DND-41 (cell line): ENCODE results near the gene EXOC3L1.

Experiments used
- ATAC-seq: fragments of 200-7000 bp; cut with Tn5 transposase; 3 replicates; pipeline ENCODE4 v1.9.1; 2021; ENCODE audit warnings: low read depth; ENCODE audit not compliant: insufficient read depth
- DNase-seq: peaks from one replicate; pipeline ENCODE4 v3.0.0-alpha.2; 2020
- H2AFZ ChIP-seq: 2 replicates; pipeline ENCODE4 v1.6.0; 2012; ENCODE audit warnings: low read depth, low read length
- H3K27ac ChIP-seq: 2 replicates; pipeline ENCODE4 v1.5.1; 2012; ENCODE audit warnings: low read length, inconsistent platforms
- H3K27me3 ChIP-seq: fragments of 200-600 bp; sonication (generic); 2 replicates; pipeline ENCODE4 v1.6.0; 2012; ENCODE audit warnings: low read length, mild to moderate bottlenecking, inconsistent platforms; ENCODE audit not compliant: insufficient read depth, poor library complexity
- H3K36me3 ChIP-seq: 2 replicates; pipeline ENCODE4 v1.5.1; 2012; ENCODE audit warnings: low read length, inconsistent platforms; ENCODE audit not compliant: insufficient read depth
- H3K4me1 ChIP-seq: 2 replicates; pipeline ENCODE4 v1.5.1; 2012; ENCODE audit warnings: mild to moderate bottlenecking, low read length; ENCODE audit not compliant: insufficient read depth
- H3K4me2 ChIP-seq: 2 replicates; pipeline ENCODE4 v1.6.0; 2012; ENCODE audit warnings: mild to moderate bottlenecking, moderate library complexity, low read length, inconsistent platforms; ENCODE audit not compliant: insufficient read depth
- H3K4me3 ChIP-seq, 2 experiments: fragments of 200-600 bp in 1 of 2; shearing (Covaris generic) in 1 of 2; 2 replicates each; pipeline ENCODE4 v1.5.1; 2012 to 2016; ENCODE audit warnings: inconsistent platforms in 2 of 2, low read length in 2 of 2, mild to moderate bottlenecking in 2 of 2, low read depth in 1 of 2, moderate library complexity in 1 of 2
- H3K79me2 ChIP-seq: 2 replicates; pipeline ENCODE4 v1.6.0; 2012; ENCODE audit warnings: low read length, inconsistent platforms; ENCODE audit not compliant: insufficient read depth
- H3K9ac ChIP-seq: 2 replicates; pipeline ENCODE4 v1.6.0; 2012; ENCODE audit warnings: low read depth, mild to moderate bottlenecking, inconsistent platforms, low read length, moderate library complexity
- H3K9me3 ChIP-seq: 2 replicates; pipeline ENCODE4 v1.5.1; 2012; ENCODE audit warnings: low read length, moderate library complexity, mild to moderate bottlenecking, inconsistent platforms; ENCODE audit not compliant: insufficient read depth, severe bottlenecking
- H4K20me1 ChIP-seq: 2 replicates; pipeline ENCODE4 v1.6.0; 2012; ENCODE audit warnings: low read length; ENCODE audit not compliant: insufficient read depth
- CTCF ChIP-seq: IDR thresholded peaks from 2 replicates; pipeline ENCODE4 v1.5.1; 2012; ENCODE audit warnings: borderline replicate concordance, low read length, moderate library complexity, mild to moderate bottlenecking; ENCODE audit not compliant: poor library complexity, severe bottlenecking; ENCODE audit errors: extremely low read depth
- EZH2 ChIP-seq: IDR thresholded peaks from 3 replicates; pipeline ENCODE4 v1.6.1; 2012; ENCODE audit warnings: borderline replicate concordance, low read depth, mild to moderate bottlenecking, moderate library complexity, low read length, inconsistent platforms; ENCODE audit not compliant: severe bottlenecking

EXOC3L1 gene

GRCh38 chr16:67198238-67198734 is 8.3 kb upstream of the EXOC3L1 start:
- peaks cover 46% of the 10 kb centered on the region for H4K20me1 ChIP-seq
- H2AFZ ChIP-seq = no peak overlapping the region
- no peak overlapping the region for H3K4me2 ChIP-seq
- H3K4me1 ChIP-seq = peaks cover 15% of the 10 kb centered on the region
- ATAC-seq (peak; percentile 62), DNase-seq (peak; percentile 34)
- H3K36me3 ChIP-seq = peaks cover 94% of the 10 kb centered on the region
- H3K27me3 ChIP-seq = no peaks in the 10 kb centered on the region
- H3K9me3 ChIP-seq = no peaks in the 10 kb centered on the region
- TF ChIP-seq EZH2 (no peak), CTCF (peak; percentile 60)
- H3K27ac ChIP-seq = no peak overlapping the region
- H3K79me2 ChIP-seq = peaks cover 19% of the 10 kb centered on the region
- H3K9ac ChIP-seq = no peak overlapping the region
- H3K4me3 ChIP-seq = no peak overlapping the region

DNA sequence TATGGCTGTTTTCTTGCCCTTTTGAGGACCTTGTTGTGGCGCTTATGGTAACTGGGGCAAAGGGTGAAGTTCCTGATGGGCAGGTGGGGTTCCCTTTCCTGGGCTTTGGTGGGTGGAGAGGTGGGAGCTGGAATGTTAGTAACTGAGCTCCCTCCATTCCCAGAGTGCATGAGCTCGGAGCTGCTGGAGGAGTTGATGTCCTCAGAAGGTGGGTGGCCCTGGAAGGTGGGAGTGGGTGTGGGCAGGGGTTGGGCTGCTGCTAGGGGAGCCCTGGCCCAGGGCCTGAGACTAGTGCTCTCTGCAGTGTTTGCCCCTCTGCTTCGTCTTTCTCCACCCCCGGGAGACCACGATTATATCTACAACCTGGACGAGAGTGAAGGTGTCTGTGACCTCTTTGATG is 7.8 kb upstream of the EXOC3L1 start:
- H3K9ac ChIP-seq = no peak overlapping the region
- ATAC-seq (no peak), DNase-seq (no peak)
- no peaks in the 10 kb centered on the region for H3K27me3 ChIP-seq
- no peak overlapping the region for H3K4me3 ChIP-seq
- TF ChIP-seq CTCF = no peak
- no peak for TF ChIP-seq EZH2
- peaks cover 51% of the 10 kb centered on the region for H4K20me1 ChIP-seq
- H3K79me2 ChIP-seq = peaks cover 25% of the 10 kb centered on the region
- H3K27ac ChIP-seq = no peak overlapping the region
- peaks cover 21% of the 10 kb centered on the region for H3K4me1 ChIP-seq
- no peaks in the 10 kb centered on the region for H3K9me3 ChIP-seq
- H3K4me2 ChIP-seq = no peak overlapping the region
- H2AFZ ChIP-seq = no peak overlapping the region
- H3K36me3 ChIP-seq = peaks cover 92% of the 10 kb centered on the region

GRCh38 chr16:67196881-67197280 is 6.9 kb upstream of the EXOC3L1 start:
- Histone ChIP-seq H3K4me3 (no peak overlapping the region), H3K4me1 (peaks cover 25% of the 10 kb centered on the region), H4K20me1 (peaks cover 48% of the 10 kb centered on the region), H3K36me3 (peaks cover 89% of the 10 kb centered on the region), H3K27me3 (no peaks in the 10 kb centered on the region), H3K4me2 (no peak overlapping the region), H3K79me2 (peaks cover 33% of the 10 kb centered on the region), H3K9ac (no peak overlapping the region), H3K9me3 (no peaks in the 10 kb centered on the region), H3K27ac (no peak overlapping the region), H2AFZ (no peak overlapping the region)
- ATAC-seq = no peak
- TF ChIP-seq CTCF (no peak), EZH2 (no peak)
- DNase-seq = no peak

GRCh38 chr16:67195676-67196075 is 5.7 kb upstream of the EXOC3L1 start:
- no peaks in the 10 kb centered on the region for H3K9me3 ChIP-seq
- H3K4me1 ChIP-seq = peaks cover 36% of the 10 kb centered on the region
- no peak overlapping the region for H2AFZ ChIP-seq
- DNase-seq (no peak), ATAC-seq (no peak)
- no peak overlapping the region for H3K9ac ChIP-seq
- no peak overlapping the region for H3K27ac ChIP-seq
- H3K79me2 ChIP-seq = peaks cover 41% of the 10 kb centered on the region
- peaks cover 48% of the 10 kb centered on the region for H4K20me1 ChIP-seq
- H3K36me3 ChIP-seq = peaks cover 79% of the 10 kb centered on the region
- H3K4me3 ChIP-seq = no peak overlapping the region
- H3K27me3 ChIP-seq = no peaks in the 10 kb centered on the region
- TF ChIP-seq EZH2 (no peak), CTCF (no peak)
- H3K4me2 ChIP-seq = no peak overlapping the region
